GM12874 (cell line): ENCODE measurements around the gene CRYGC.

Experiments
- TF ChIP-seq, protein P1 (sequence below): IDR thresholded peaks from 2 replicates; pipeline ENCODE4 v1.5.1; 2011; ENCODE audit warnings: low read depth, mild to moderate bottlenecking, control low read depth, low read length, moderate library complexity; ENCODE audit not compliant: insufficient read depth

Gene CRYGC

DNA sequence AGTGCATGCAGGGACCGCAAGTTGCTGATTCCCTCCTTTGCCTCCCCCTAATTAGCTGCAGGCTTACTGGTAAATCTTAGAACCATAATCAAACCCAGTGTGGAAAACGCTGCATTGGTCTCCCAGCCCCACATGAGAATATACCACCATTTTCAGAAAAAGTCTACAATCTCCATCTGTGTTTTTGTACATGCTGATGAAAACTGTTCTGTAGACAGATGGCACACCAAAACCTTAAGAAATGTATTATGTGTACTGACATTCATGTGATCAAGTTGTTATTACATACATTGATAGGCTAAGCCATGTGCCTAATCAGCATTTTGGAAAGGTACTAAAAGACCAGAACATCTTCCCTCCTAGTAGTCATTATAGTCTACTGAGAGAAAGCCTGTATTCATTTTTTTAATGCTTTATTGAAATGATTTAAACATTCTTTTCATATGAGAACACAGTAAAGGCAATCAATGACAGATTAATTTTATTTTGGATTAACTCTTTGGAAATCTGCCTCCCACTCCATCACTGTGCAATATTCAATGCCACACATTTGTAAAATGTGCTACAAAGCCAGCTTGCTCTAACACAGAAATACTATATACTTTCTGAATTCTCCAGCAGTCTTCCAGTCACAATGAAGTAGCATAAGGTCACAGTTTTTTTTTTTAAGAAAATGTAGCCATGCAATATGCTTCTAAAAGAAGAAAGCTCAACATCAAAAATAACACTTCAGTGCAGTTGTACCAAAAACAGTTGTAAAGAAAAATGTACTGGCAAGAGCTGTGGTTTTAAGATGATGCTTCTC lies 35.5 kb upstream of the CRYGC start:
- TF ChIP-seq, protein P1, sequence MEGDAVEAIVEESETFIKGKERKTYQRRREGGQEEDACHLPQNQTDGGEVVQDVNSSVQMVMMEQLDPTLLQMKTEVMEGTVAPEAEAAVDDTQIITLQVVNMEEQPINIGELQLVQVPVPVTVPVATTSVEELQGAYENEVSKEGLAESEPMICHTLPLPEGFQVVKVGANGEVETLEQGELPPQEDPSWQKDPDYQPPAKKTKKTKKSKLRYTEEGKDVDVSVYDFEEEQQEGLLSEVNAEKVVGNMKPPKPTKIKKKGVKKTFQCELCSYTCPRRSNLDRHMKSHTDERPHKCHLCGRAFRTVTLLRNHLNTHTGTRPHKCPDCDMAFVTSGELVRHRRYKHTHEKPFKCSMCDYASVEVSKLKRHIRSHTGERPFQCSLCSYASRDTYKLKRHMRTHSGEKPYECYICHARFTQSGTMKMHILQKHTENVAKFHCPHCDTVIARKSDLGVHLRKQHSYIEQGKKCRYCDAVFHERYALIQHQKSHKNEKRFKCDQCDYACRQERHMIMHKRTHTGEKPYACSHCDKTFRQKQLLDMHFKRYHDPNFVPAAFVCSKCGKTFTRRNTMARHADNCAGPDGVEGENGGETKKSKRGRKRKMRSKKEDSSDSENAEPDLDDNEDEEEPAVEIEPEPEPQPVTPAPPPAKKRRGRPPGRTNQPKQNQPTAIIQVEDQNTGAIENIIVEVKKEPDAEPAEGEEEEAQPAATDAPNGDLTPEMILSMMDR: no peak

DNA sequence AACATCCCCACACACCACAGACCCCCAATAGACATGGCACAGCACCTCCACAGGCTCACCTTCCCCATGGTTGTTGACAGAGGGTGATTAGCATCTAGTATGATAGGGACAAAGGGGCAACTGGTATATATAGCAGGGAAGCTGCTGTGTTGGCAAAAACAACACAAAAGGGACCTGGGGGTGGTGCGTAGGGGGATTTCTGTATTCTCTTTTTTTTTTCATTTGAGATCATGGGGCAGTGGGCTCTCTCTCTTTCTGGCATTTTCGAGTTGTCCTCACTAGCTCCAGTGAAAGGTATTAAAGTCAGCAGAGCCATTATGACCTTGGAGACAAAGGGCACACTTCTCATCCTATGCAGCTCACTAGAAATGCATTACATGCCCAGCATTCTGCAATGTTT lies 33.9 kb upstream of the CRYGC start, which contains the start of gene CRYGA:
TSS of gene CRYGA (minus strand) at position 101 of the 400 bp plus-strand sequence. CDS start at position 68, 33 bp downstream.
- TF ChIP-seq, protein P1: no peak

DNA sequence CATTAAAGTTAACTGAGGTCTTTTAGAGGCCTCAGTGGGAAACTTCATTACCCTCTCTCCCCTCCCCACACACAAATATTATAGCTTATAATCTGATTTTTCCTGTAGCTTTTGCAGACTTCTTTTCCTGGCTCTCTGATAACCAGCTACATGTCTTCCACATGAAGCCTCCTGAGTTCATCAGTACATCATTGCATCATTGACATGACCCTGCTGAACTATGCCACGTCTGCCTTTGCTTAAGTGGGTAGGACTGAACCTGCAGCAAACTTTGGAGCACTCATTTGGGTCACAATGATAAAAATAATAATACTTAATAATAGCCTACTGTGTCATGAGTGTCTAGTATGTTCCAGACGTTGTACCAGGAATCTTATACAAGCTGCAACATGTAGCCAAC lies 26.8 kb upstream of the CRYGC start:
- TF ChIP-seq, protein P1: no peak

DNA sequence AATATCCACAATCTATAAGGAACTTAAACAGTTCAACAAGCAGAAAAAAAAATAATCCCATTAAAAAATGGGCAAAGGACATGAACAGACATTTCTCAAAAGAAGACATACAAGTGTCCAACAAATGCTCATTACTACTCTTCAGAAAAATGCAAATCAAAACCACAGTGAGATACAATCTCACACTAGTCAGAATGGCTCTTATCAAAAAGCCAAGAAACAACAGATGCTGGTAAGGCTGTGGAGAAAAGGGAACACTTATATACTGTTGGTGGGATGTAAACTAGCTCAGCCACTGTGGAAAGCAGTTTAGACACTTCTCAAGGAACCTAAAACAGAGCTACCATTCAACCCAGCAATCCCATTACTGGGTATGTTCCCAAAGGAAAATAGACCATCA lies 23.5 kb upstream of the CRYGC start:
- TF ChIP-seq, protein P1: no peak

DNA sequence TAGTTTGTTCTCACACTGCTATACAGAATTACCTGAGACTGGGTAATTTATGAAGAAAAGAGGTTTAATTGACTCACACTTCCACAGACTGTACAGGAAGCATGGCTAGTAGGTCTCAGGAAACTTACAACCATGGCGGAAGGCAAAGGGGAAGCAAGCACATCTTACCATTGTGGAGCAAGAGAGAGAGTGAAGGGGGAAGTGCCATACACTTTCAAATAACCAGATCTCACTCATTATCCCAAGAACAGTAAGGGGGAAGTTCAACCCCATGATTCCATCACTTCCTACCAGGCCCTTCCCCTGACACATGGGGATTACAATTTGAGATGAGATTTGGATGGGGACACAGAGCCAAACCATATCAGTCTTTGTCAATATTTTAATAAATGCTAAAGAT lies 21.3 kb upstream of the CRYGC start:
- TF ChIP-seq, protein P1: no peak

DNA sequence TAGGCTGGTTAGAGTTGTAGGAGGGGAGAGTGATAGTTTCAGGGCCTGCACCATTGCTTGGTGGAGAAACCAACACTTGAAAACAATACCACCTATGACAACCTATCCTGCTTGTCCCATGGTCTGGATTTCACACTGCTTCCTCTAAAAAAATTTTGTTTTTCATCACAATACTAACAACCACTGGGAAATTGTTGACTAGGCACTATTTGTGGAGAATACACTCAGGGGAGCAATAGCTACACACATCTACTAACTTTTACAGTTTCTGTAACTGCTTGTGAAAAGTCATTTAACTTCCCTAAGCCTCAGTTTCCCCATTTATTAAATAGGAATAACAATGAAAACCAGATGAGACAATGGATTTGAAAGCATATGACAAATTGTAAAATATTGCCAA lies 20.5 kb upstream of the CRYGC start:
- TF ChIP-seq, protein P1: no peak

DNA sequence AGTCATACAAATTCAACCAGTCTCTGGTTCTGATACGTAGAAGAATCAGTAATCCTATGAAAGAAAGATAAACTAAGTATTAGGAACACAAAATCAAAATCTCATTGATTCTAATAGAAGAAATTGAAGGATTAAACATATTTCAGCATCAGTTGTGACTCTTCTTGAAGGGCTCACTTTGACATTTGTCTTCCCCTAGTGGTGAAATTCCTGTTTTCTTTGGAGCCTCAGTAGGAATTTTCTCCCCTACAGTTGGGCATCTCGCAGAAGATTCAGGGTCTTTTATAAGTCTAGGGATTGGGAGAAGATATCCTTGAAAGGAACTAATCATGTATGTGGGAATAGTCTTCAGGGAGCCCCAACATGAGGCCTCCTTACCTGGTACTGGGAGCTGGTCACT lies 19.2 kb upstream of the CRYGC start:
- TF ChIP-seq, protein P1: no peak
